ENCODE results near the gene PPP2R2B. TPM values are rescaled to one million over a fixed set of nuclear protein-coding genes. Genes with fewer than 3 reads are reported as not detected.

Gene PPP2R2B
- polyA plus RNA-seq, 1 donor (not counting 4 experiments of a cell fraction or from before 2014, with no cell fraction given) = 0.33 TPM

DNA sequence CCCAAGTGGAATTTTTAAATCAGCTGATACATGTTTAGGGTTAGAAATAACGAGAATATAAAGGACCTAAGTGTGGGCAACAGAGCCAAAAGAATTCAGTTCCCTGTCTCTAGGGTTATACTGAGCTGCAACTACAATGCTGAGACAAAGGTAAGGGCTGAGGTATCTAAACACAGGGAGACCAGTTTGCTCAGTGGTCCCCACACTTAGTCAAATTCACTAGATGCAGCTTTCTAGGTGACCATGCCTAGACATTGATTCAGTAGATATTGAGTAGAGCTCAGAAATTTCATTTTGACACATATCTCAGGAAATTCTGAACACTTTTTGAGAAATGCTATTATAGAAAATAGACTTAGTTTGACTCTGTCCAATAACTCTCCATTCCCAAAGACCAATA lies 84.8 kb downstream of the PPP2R2B start:
- Histone ChIP-seq H3K36me3 (ENCODE audit: control insufficient read depth in 2 of 2, extremely low read depth in 1 of 2, insufficient read depth in 2 of 2, low read length in 2 of 2) (no peaks in the 10 kb centered on the region), H3K4me2 (ENCODE audit: control insufficient read depth, extremely low read depth, insufficient read depth, low read depth, low read length) (no peak overlapping the region)

GRCh38 chr5:146791471-146791870 lies 87.1 kb downstream of the PPP2R2B start:
- no peak overlapping the region for H3K27ac ChIP-seq (ENCODE audit: control insufficient read depth, insufficient read depth, low read length)
- DNase-seq (ENCODE audit: low read depth, low spot score) (no peak), FAIRE-seq (no peak)
- no peaks in the 10 kb centered on the region for H3K9me3 ChIP-seq (ENCODE audit: control insufficient read depth, low read depth, low read length)
- H3K27me3 ChIP-seq (ENCODE audit: control insufficient read depth, extremely low read depth, insufficient read depth, low read length) = no peaks in the 10 kb centered on the region
- no peak overlapping the region for H3K4me3 ChIP-seq (ENCODE audit: control insufficient read depth in 2 of 3, extremely low read depth in 1 of 3, insufficient read depth in 2 of 3, low read depth in 1 of 3, low read length in 3 of 3)
- no peaks in the 10 kb centered on the region for H4K20me1 ChIP-seq (ENCODE audit: control insufficient read depth, extremely low read depth, insufficient read depth, low read length)
- H3K36me3 ChIP-seq (ENCODE audit: control insufficient read depth in 2 of 2, extremely low read depth in 1 of 2, insufficient read depth in 2 of 2, low read length in 2 of 2) = no peaks in the 10 kb centered on the region
- no peak overlapping the region for H3K9ac ChIP-seq (ENCODE audit: control insufficient read depth, extremely low read depth, insufficient read depth, low read length)
- H3K79me2 ChIP-seq (ENCODE audit: control insufficient read depth, insufficient read depth, low read length) = no peaks in the 10 kb centered on the region
- dilution Hi-C loops (cut with MboI; ENCODE audit: extremely low pct_ligation_motif_present, low sequenced_read_pairs) = no loop called here
- H2AFZ ChIP-seq (ENCODE audit: control insufficient read depth, low read length) = no peak overlapping the region
- no peak overlapping the region for H3K4me2 ChIP-seq (ENCODE audit: control insufficient read depth, extremely low read depth, insufficient read depth, low read depth, low read length)
- H3K4me1 ChIP-seq (ENCODE audit: control insufficient read depth, extremely low read depth, insufficient read depth, low read length) = no peaks in the 10 kb centered on the region
- TF ChIP-seq EZH2 (IDR thresholded peaks at IDR 0.05; ENCODE audit: low read length) = no peak
- no peaks in the 10 kb centered on the region for H3K9me1 ChIP-seq (ENCODE audit: control insufficient read depth, extremely low read depth, insufficient read depth, low read length)

More for the DNA sequence above, 84.8 kb downstream of the PPP2R2B start:
- Histone ChIP-seq H3K9me1 (ENCODE audit: control insufficient read depth, extremely low read depth, insufficient read depth, low read length) (no peaks in the 10 kb centered on the region), H3K4me1 (ENCODE audit: control insufficient read depth, extremely low read depth, insufficient read depth, low read length) (no peaks in the 10 kb centered on the region), H3K9ac (ENCODE audit: control insufficient read depth, extremely low read depth, insufficient read depth, low read length) (no peak overlapping the region), H3K27ac (ENCODE audit: control insufficient read depth, insufficient read depth, low read length) (no peak overlapping the region), H2AFZ (ENCODE audit: control insufficient read depth, low read length) (no peak overlapping the region), H4K20me1 (ENCODE audit: control insufficient read depth, extremely low read depth, insufficient read depth, low read length) (no peaks in the 10 kb centered on the region), H3K27me3 (ENCODE audit: control insufficient read depth, extremely low read depth, insufficient read depth, low read length) (no peaks in the 10 kb centered on the region), H3K4me3 (ENCODE audit: control insufficient read depth in 2 of 3, extremely low read depth in 1 of 3, insufficient read depth in 2 of 3, low read depth in 1 of 3, low read length in 3 of 3) (no peak overlapping the region), H3K9me3 (ENCODE audit: control insufficient read depth, low read depth, low read length) (no peaks in the 10 kb centered on the region), H3K79me2 (ENCODE audit: control insufficient read depth, insufficient read depth, low read length) (no peaks in the 10 kb centered on the region)
- DNase-seq (ENCODE audit: low read depth, low spot score) = no peak
- FAIRE-seq = no peak
- dilution Hi-C loops (cut with MboI; ENCODE audit: extremely low pct_ligation_motif_present, low sequenced_read_pairs) = no loop called here
- TF ChIP-seq, protein P1, sequence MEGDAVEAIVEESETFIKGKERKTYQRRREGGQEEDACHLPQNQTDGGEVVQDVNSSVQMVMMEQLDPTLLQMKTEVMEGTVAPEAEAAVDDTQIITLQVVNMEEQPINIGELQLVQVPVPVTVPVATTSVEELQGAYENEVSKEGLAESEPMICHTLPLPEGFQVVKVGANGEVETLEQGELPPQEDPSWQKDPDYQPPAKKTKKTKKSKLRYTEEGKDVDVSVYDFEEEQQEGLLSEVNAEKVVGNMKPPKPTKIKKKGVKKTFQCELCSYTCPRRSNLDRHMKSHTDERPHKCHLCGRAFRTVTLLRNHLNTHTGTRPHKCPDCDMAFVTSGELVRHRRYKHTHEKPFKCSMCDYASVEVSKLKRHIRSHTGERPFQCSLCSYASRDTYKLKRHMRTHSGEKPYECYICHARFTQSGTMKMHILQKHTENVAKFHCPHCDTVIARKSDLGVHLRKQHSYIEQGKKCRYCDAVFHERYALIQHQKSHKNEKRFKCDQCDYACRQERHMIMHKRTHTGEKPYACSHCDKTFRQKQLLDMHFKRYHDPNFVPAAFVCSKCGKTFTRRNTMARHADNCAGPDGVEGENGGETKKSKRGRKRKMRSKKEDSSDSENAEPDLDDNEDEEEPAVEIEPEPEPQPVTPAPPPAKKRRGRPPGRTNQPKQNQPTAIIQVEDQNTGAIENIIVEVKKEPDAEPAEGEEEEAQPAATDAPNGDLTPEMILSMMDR (optimal IDR thresholded peaks at IDR 0.05 in 1 of 3, IDR thresholded peaks at IDR 0.05 in 1 of 3, conservative IDR thresholded peaks at IDR 0.05 in 1 of 3; ENCODE audit: extremely low read depth in 1 of 3, insufficient read depth in 2 of 3, low read length in 3 of 3) = no peak
- no peak for TF ChIP-seq EZH2 (IDR thresholded peaks at IDR 0.05; ENCODE audit: low read length)
